ENCODE data around the gene TRAM2.

Gene TRAM2

GRCh38 chr6:52531834-52532233 is 45.0 kb downstream of the TRAM2 start:
- TF ChIP-seq ISL1 (CRISPR knock-in tag; IDR thresholded peaks at IDR 0.05) (no peak), ZNF565 (CRISPR knock-in tag; conservative IDR thresholded peaks at IDR 0.05; ENCODE audit: low read depth) (no peak), BACH2 (CRISPR knock-in tag; IDR thresholded peaks at IDR 0.05; ENCODE audit: borderline replicate concordance) (no peak), PATZ1 (CRISPR knock-in tag; IDR thresholded peaks at IDR 0.05; ENCODE audit: borderline replicate concordance) (no peak), ZNF8 (CRISPR knock-in tag; IDR thresholded peaks at IDR 0.05) (no peak)
- no peak for ATAC-seq

- ATAC-seq = no peak
- TF ChIP-seq ZNF8 (CRISPR knock-in tag; IDR thresholded peaks at IDR 0.05) (no peak), PATZ1 (CRISPR knock-in tag; IDR thresholded peaks at IDR 0.05; ENCODE audit: borderline replicate concordance) (no peak), TCF4 (CRISPR knock-in tag; IDR thresholded peaks at IDR 0.05; ENCODE audit: borderline replicate concordance) (no peak), GLIS3 (CRISPR knock-in tag; IDR thresholded peaks at IDR 0.05) (no peak), CSDC2 (CRISPR knock-in tag; IDR thresholded peaks at IDR 0.05) (no peak), BACH2 (CRISPR knock-in tag; IDR thresholded peaks at IDR 0.05; ENCODE audit: borderline replicate concordance) (no peak), OSR1 (CRISPR knock-in tag; IDR thresholded peaks at IDR 0.05) (no peak), TOX (CRISPR knock-in tag; IDR thresholded peaks at IDR 0.05; ENCODE audit: borderline replicate concordance) (no peak), ARNTL (CRISPR knock-in tag; IDR thresholded peaks at IDR 0.05; ENCODE audit: borderline replicate concordance, low read depth) (no peak)
Measured at GRCh38 chr6:52531396-52531795, 45.5 kb downstream of the TRAM2 start.

GRCh38 chr6:52530351-52530750 is 46.5 kb downstream of the TRAM2 start:
- no peak for TF ChIP-seq CSDC2 (CRISPR knock-in tag; IDR thresholded peaks at IDR 0.05)
- TF ChIP-seq ESRRG (CRISPR knock-in tag; IDR thresholded peaks at IDR 0.05) = no peak
- no peak for TF ChIP-seq TSHZ2 (CRISPR knock-in tag; IDR thresholded peaks at IDR 0.05)
- TF ChIP-seq SNAI2 (CRISPR knock-in tag; IDR thresholded peaks at IDR 0.05) = no peak
- TF ChIP-seq ZNF565 (CRISPR knock-in tag; conservative IDR thresholded peaks at IDR 0.05; ENCODE audit: low read depth) = no peak
- no peak for TF ChIP-seq PPARA (CRISPR knock-in tag; IDR thresholded peaks at IDR 0.05; ENCODE audit: borderline replicate concordance)
- no peak for TF ChIP-seq CREB5 (CRISPR knock-in tag; IDR thresholded peaks at IDR 0.05; ENCODE audit: low read depth)
- TF ChIP-seq POU6F1 (CRISPR knock-in tag; IDR thresholded peaks at IDR 0.05; ENCODE audit: borderline replicate concordance, low read depth) = no peak
- no peak for TF ChIP-seq GLIS3 (CRISPR knock-in tag; IDR thresholded peaks at IDR 0.05)
- TF ChIP-seq OSR1 (CRISPR knock-in tag; IDR thresholded peaks at IDR 0.05) = no peak
- TF ChIP-seq ARNTL (CRISPR knock-in tag; IDR thresholded peaks at IDR 0.05; ENCODE audit: borderline replicate concordance, low read depth) = no peak
- no peak for TF ChIP-seq TOX (CRISPR knock-in tag; IDR thresholded peaks at IDR 0.05; ENCODE audit: borderline replicate concordance)
- TF ChIP-seq CSRNP3 (CRISPR knock-in tag; IDR thresholded peaks at IDR 0.05) = no peak
- TF ChIP-seq ZC3H10 (CRISPR knock-in tag; IDR thresholded peaks at IDR 0.05) = no peak
- ATAC-seq = no peak

All from SK-N-SH treated with all-trans-retinoic acid at 6 μM for 48 hours (cell line).